OCI-LY3 (cell line): ENCODE results near the gene CPED1.
"Not testable (repeated sequence)": the region's sequence is repeated elsewhere in the genome, so short reads cannot be mapped to it uniquely, and the experiment has no call there.

Source experiments
- H2AFZ ChIP-seq: fragments of 200-600, 300-600 bp; shearing (Covaris generic); 2 replicates; pipeline ENCODE4 v1.6.0; 2014; ENCODE audit warnings: antibody characterized with exemption, low read depth, low read length
- H3K27ac ChIP-seq: fragments of 200-600, 300-600 bp; sonication (generic); 2 replicates; pipeline ENCODE4 v1.5.1; 2014; ENCODE audit warnings: mild to moderate bottlenecking, low read length, moderate library complexity, mixed read lengths
- H3K27me3 ChIP-seq: fragments of 200-600, 300-600 bp; sonication (generic); 2 replicates; pipeline ENCODE4 v1.6.1; 2014; ENCODE audit warnings: low read depth, low read length, mixed read lengths
- H3K36me3 ChIP-seq: fragments of 200-600, 300-600 bp; sonication (generic); replicated peaks from 2 replicates; pipeline ENCODE3; 2014; ENCODE audit warnings: low read depth, low read length, mixed read lengths
- H3K4me1 ChIP-seq: fragments of 300-600, 200-600 bp; sonication (generic); 2 replicates; pipeline ENCODE4 v1.6.1; 2014; ENCODE audit warnings: low read length, mixed read lengths
- H3K4me2 ChIP-seq: fragments of 200-600, 300-600 bp; sonication (generic); 2 replicates; pipeline ENCODE4 v1.6.1; 2014; ENCODE audit warnings: low read length, mixed read lengths
- H3K4me3 ChIP-seq: fragments of 300-600, 200-600 bp; sonication (generic); 2 replicates; pipeline ENCODE4 v1.5.1; 2014; ENCODE audit warnings: antibody characterized with exemption, mild to moderate bottlenecking, low read length, moderate library complexity
- H3K79me2 ChIP-seq: fragments of 300-600, 200-600 bp; shearing (Covaris generic); 2 replicates; pipeline ENCODE4 v1.6.1; 2014; ENCODE audit warnings: mild to moderate bottlenecking, low read length, mixed read lengths
- H3K9ac ChIP-seq: fragments of 300-600, 200-600 bp; shearing (Covaris generic); 2 replicates; pipeline ENCODE4 v1.6.0; 2014; ENCODE audit warnings: mild to moderate bottlenecking, low read length, moderate library complexity
- H3K9me3 ChIP-seq: fragments of 200-600, 300-600 bp; shearing (Covaris generic); 2 replicates; pipeline ENCODE4 v1.6.1; 2014; ENCODE audit warnings: low read length, mixed read lengths; ENCODE audit not compliant: insufficient read depth
- H4K20me1 ChIP-seq: fragments of 200-600, 300-600 bp; sonication (generic); 2 replicates; pipeline ENCODE4 v1.6.1; 2016; ENCODE audit warnings: low read length, mixed read lengths; ENCODE audit not compliant: insufficient read depth
- CTCF ChIP-seq: fragments of 200-600, 300-600 bp; sonication (generic); IDR thresholded peaks from 2 replicates; pipeline ENCODE4 v1.5.1; 2014; ENCODE audit warnings: antibody characterized with exemption, low read length, low read depth
- EZH2phosphoT487 ChIP-seq: fragments of 200-600 bp; shearing (Covaris generic); IDR thresholded peaks from 2 replicates; pipeline ENCODE4 v1.6.1; 2018; ENCODE audit warnings: antibody characterized with exemption, mixed run types, low read depth

CPED1 gene

GRCh38 chr7:120981117-120981516 lies 7.4 kb upstream of the CPED1 start:
- Histone ChIP-seq H3K79me2 (no peaks in the 10 kb centered on the region), H3K4me3 (no peak overlapping the region), H3K4me1 (no peaks in the 10 kb centered on the region), H4K20me1 (no peaks in the 10 kb centered on the region), H3K36me3 (no peaks in the 10 kb centered on the region), H3K9ac (no peak overlapping the region), H3K9me3 (no peaks in the 10 kb centered on the region), H2AFZ (no peak overlapping the region), H3K4me2 (no peak overlapping the region), H3K27me3 (no peaks in the 10 kb centered on the region), H3K27ac (no peak overlapping the region)
- TF ChIP-seq EZH2phosphoT487 = no peak
- no peak for TF ChIP-seq CTCF

GRCh38 chr7:120981888-120982615 lies 6.5 kb upstream of the CPED1 start:
- TF ChIP-seq CTCF (no peak), EZH2phosphoT487 (no peak)
- H3K4me3 ChIP-seq = no peak overlapping the region
- no peaks in the 10 kb centered on the region for H3K9me3 ChIP-seq
- H2AFZ ChIP-seq = no peak overlapping the region
- no peaks in the 10 kb centered on the region for H3K4me1 ChIP-seq
- H3K4me2 ChIP-seq = no peak overlapping the region
- no peak overlapping the region for H3K27ac ChIP-seq
- H3K9ac ChIP-seq = no peak overlapping the region
- H4K20me1 ChIP-seq = no peaks in the 10 kb centered on the region
- H3K79me2 ChIP-seq = no peaks in the 10 kb centered on the region
- no peaks in the 10 kb centered on the region for H3K36me3 ChIP-seq
- no peaks in the 10 kb centered on the region for H3K27me3 ChIP-seq

- not testable (repeated sequence) for H3K36me3 ChIP-seq, H3K27me3 ChIP-seq, H3K79me2 ChIP-seq, H3K27ac ChIP-seq, H3K9me3 ChIP-seq, H3K4me2 ChIP-seq, H3K9ac ChIP-seq, H3K4me3 ChIP-seq, H3K4me1 ChIP-seq, H4K20me1 ChIP-seq, H2AFZ ChIP-seq
Observed at GRCh38 chr7:120983592-120983991, 4.9 kb upstream of the CPED1 start.

GRCh38 chr7:120984406-120984805 lies 4.1 kb upstream of the CPED1 start:
- H3K36me3 ChIP-seq = no peaks in the 10 kb centered on the region
- no peaks in the 10 kb centered on the region for H4K20me1 ChIP-seq
- H3K9ac ChIP-seq = no peak overlapping the region
- H3K9me3 ChIP-seq = no peaks in the 10 kb centered on the region
- H3K4me1 ChIP-seq = peaks cover 12% of the 10 kb centered on the region
- no peak overlapping the region for H3K27ac ChIP-seq
- no peak for TF ChIP-seq CTCF
- no peak for TF ChIP-seq EZH2phosphoT487
- H3K4me3 ChIP-seq = no peak overlapping the region
- H3K27me3 ChIP-seq = peaks cover 7% of the 10 kb centered on the region
- H3K4me2 ChIP-seq = no peak overlapping the region
- H2AFZ ChIP-seq = no peak overlapping the region
- no peaks in the 10 kb centered on the region for H3K79me2 ChIP-seq
